Neuronal stem cell (in vitro differentiated cells): ENCODE results near the gene MFN1.
A peak's percentile ranks its signal among the peaks of the same experiment; 100 is the strongest.

Experiments used
- DNase-seq: peaks from one replicate; pipeline ENCODE4 v3.0.0-alpha.2; 2013; ENCODE audit warnings: low spot score
- H2AFZ ChIP-seq: one replicate; pipeline ENCODE4 v1.6.1; 2013; ENCODE audit warnings: mild to moderate bottlenecking, low read length, inconsistent platforms
- H2AK5ac ChIP-seq: 2 replicates; pipeline ENCODE4 v1.6.1; 2013; ENCODE audit warnings: low read depth, mild to moderate bottlenecking, inconsistent platforms, low read length, moderate library complexity, mixed read lengths
- H2BK120ac ChIP-seq: 2 replicates; pipeline ENCODE4 v1.6.1; 2013; ENCODE audit warnings: low read depth, mild to moderate bottlenecking, inconsistent platforms, low read length, moderate library complexity, mixed read lengths
- H2BK12ac ChIP-seq: one replicate; pipeline ENCODE4 v1.6.1; 2013; ENCODE audit warnings: low read length, inconsistent platforms
- H2BK15ac ChIP-seq: 2 replicates; pipeline ENCODE4 v1.6.1; 2013; ENCODE audit warnings: mild to moderate bottlenecking, low read length, inconsistent platforms, mixed read lengths
- H2BK5ac ChIP-seq: one replicate; pipeline ENCODE4 v1.6.1; 2013; ENCODE audit warnings: inconsistent platforms, mild to moderate bottlenecking, low read length, moderate library complexity
- H3K14ac ChIP-seq: one replicate; pipeline ENCODE4 v1.6.1; 2013; ENCODE audit warnings: low read length, inconsistent platforms
- H3K18ac ChIP-seq: 2 replicates; pipeline ENCODE4 v1.6.1; 2013; ENCODE audit warnings: low read length, inconsistent platforms
- H3K23ac ChIP-seq: 2 replicates; pipeline ENCODE4 v1.6.1; 2013; ENCODE audit warnings: low read depth, mild to moderate bottlenecking, mixed read lengths, low read length, inconsistent platforms; ENCODE audit not compliant: poor library complexity
- H3K27ac ChIP-seq: replicated peaks from 3 replicates; pipeline ENCODE4 v1.5.1; 2013; ENCODE audit warnings: low read length, inconsistent platforms
- H3K27me3 ChIP-seq, 3 experiments: 2 replicates each; pipeline ENCODE4 v1.6.1; 2013; ENCODE audit warnings: low read length in 3 of 3, mild to moderate bottlenecking in 2 of 3, inconsistent platforms in 1 of 3, low read depth in 1 of 3, mixed read lengths in 1 of 3, moderate library complexity in 1 of 3; ENCODE audit not compliant: control insufficient read depth in 3 of 3, insufficient read depth in 3 of 3
- H3K36me3 ChIP-seq, 2 donors: replicated peaks in 1 of 2; 2 replicates each; pipeline ENCODE4 v1.6.1; 2013; ENCODE audit warnings: low read length in 2 of 2; ENCODE audit not compliant: control insufficient read depth in 2 of 2, insufficient read depth in 2 of 2
- H3K4ac ChIP-seq: 2 replicates; pipeline ENCODE4 v1.6.1; 2013; ENCODE audit warnings: inconsistent platforms, mild to moderate bottlenecking, low read length, moderate library complexity
- H3K4me1 ChIP-seq, 2 donors: 1 replicate in 1 of 2; 2 replicates in 1 of 2; pipeline ENCODE4 v1.6.1; 2013; ENCODE audit warnings: low read length in 2 of 2, low read depth in 1 of 2; ENCODE audit not compliant: control insufficient read depth in 2 of 2, insufficient read depth in 1 of 2
- H3K4me2 ChIP-seq: one replicate; pipeline ENCODE4 v1.6.1; 2013; ENCODE audit warnings: mild to moderate bottlenecking, low read length, inconsistent platforms; ENCODE audit not compliant: insufficient read depth, poor library complexity, severe bottlenecking
- H3K4me3 ChIP-seq, 2 donors: 2 replicates each; pipeline ENCODE4 v1.5.1; 2013; ENCODE audit warnings: low read length in 2 of 2, mild to moderate bottlenecking in 2 of 2, inconsistent platforms in 1 of 2, moderate library complexity in 1 of 2
- H3K79me1 ChIP-seq: one replicate; pipeline ENCODE4 v1.6.1; 2013; ENCODE audit warnings: low read depth, mild to moderate bottlenecking, inconsistent platforms, low read length, moderate library complexity
- H3K9ac ChIP-seq: one replicate; pipeline ENCODE4 v1.6.1; 2013; ENCODE audit warnings: mild to moderate bottlenecking, low read depth, low read length, inconsistent platforms; ENCODE audit not compliant: poor library complexity
- H3K9me3 ChIP-seq, 2 donors: replicated peaks in 1 of 2; 2 replicates each; pipeline versions ENCODE3 to v1.6.1; 2013; ENCODE audit warnings: low read length in 2 of 2, mild to moderate bottlenecking in 2 of 2, inconsistent platforms in 1 of 2, low read depth in 1 of 2, mixed read lengths in 1 of 2, moderate library complexity in 1 of 2; ENCODE audit not compliant: control insufficient read depth in 2 of 2, insufficient read depth in 1 of 2
- H4K8ac ChIP-seq: one replicate; pipeline ENCODE4 v1.6.1; 2013; ENCODE audit warnings: low read depth, mild to moderate bottlenecking, inconsistent platforms, low read length, moderate library complexity
- H4K91ac ChIP-seq: one replicate; pipeline ENCODE4 v1.6.1; 2013; ENCODE audit warnings: low read length, low read depth, mild to moderate bottlenecking, inconsistent platforms; ENCODE audit not compliant: poor library complexity
- WGBS, 2 donors: extraction: QIAGEN DNeasy Blood & Tissue Kit; methylation state at CpG; one replicate each; pipeline ENCODE4 v1.1.7; 2013; ENCODE audit warnings: missing lambda C conversion rate in 2 of 2, mixed read lengths in 1 of 2; ENCODE audit not compliant: insufficient read length in 2 of 2, insufficient replicate concordance in 1 of 2; ENCODE audit errors: extremely low coverage in 2 of 2; 5-methylcytosine and 5-hydroxymethylcytosine counted together

Gene MFN1

DNA sequence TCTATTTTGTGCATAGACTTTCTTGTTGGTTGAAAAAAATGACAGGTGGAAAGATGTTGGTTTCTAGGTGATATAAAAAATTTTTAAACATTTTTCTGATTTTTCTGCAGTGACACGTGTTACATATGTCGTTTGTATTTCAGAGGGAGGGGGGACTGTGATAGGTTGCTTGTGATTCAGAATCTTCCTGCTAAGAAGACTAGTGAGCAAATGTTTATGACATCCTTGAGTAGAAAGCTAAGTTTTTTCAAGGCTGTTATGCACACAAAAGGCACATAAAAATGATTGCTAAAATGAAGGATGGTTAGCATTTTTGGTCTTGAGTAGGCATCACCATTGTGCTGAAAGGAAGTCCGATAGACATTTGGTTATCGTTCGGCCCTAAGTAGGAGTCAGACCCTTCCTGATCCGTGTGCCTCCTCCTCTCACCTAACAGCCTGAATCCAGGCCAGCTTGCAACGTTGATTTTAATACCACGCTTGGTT is 23.2 kb upstream of the MFN1 start:
- H2BK12ac ChIP-seq = no peak overlapping the region
- peaks cover 2 to 3% of the 10 kb centered on the region in 2 donors for H3K4me1 ChIP-seq
- no peak overlapping the region for H2BK5ac ChIP-seq
- H3K23ac ChIP-seq = no peak overlapping the region
- H4K91ac ChIP-seq = no peak overlapping the region
- H3K79me1 ChIP-seq = no peaks in the 10 kb centered on the region
- no peak overlapping the region for H2AK5ac ChIP-seq
- H3K4me2 ChIP-seq = peak overlapping the region; percentile 12
- H2BK15ac ChIP-seq = no peak overlapping the region
- H3K27me3 ChIP-seq = peaks cover 0 to 9% (median 0%) of the 10 kb centered on the region in 3 experiments
- H3K14ac ChIP-seq = no peak overlapping the region
- H3K9me3 ChIP-seq = no peaks in the 10 kb centered on the region
- WGBS, 2 donors = no CpG with 5 or more reads among the region's 8 CpGs
- no peak overlapping the region for H3K4ac ChIP-seq
- H3K18ac ChIP-seq = no peak overlapping the region
- no peak overlapping the region for H2BK120ac ChIP-seq
- H3K36me3 ChIP-seq = peaks cover 4 to 41% of the 10 kb centered on the region in 2 donors
- H3K4me3 ChIP-seq = peak overlapping the region in 1 of 2 donors; percentile 93
- H2AFZ ChIP-seq = no peak overlapping the region
- DNase-seq = no peak
- no peak overlapping the region for H3K9ac ChIP-seq
- no peak overlapping the region for H4K8ac ChIP-seq
- no peak overlapping the region for H3K27ac ChIP-seq

DNA sequence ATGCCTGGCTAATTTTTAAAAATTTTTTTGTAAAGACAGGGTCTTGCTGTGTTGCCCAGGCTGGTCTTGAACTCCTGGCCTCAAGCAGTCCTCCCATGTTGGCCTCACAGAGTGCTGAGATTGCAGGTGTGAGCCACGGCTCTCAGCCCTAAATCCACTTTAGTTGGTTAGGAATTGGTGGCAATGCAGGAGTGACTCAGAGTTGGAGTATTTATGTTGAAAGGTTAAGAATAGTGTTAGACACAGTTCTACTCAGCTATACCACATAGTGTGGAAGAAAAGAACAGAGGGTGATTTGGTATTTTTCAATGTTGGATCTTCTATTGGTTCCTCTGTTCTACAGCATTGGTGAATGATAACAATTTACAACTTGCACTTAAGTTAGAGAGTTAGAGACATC is 17.1 kb upstream of the MFN1 start:
- Histone ChIP-seq H3K4ac (no peak overlapping the region), H4K91ac (no peak overlapping the region), H3K4me2 (no peak overlapping the region), H3K9ac (no peak overlapping the region), H2BK12ac (no peak overlapping the region), H2BK15ac (no peak overlapping the region), H2BK120ac (no peak overlapping the region), H3K36me3 (peaks cover 29 to 96% of the 10 kb centered on the region in 2 donors), H3K4me1 (no peaks in the 10 kb centered on the region), H3K23ac (no peak overlapping the region), H3K79me1 (no peaks in the 10 kb centered on the region), H3K27ac (no peak overlapping the region), H4K8ac (no peak overlapping the region), H2AFZ (no peak overlapping the region), H3K14ac (no peak overlapping the region), H3K27me3 (no peaks in the 10 kb centered on the region), H3K9me3 (no peaks in the 10 kb centered on the region), H3K4me3 (no peak overlapping the region), H3K18ac (no peak overlapping the region), H2BK5ac (no peak overlapping the region), H2AK5ac (no peak overlapping the region)
- WGBS, 2 donors = no CpG with 5 or more reads among the region's 1 CpG
- DNase-seq = no peak

DNA sequence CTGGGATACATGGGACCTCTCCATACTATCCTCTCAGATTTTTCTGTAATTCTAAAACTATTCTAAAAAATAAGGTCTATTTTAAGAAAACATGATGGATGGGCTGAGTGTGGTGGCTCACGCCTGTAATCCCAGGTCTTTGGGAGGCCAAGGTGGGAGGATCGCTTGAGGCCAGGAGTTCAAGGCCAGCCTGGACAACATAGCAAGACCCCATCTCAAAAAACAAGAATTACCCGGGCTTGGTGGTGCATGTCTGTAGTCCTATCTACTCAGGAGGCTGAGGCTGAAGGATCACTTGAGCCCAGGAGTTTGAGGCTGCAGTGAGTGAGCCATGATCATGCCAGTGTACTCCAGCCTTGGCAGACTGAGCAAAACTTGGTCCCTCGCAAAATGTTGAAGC is 15.3 kb upstream of the MFN1 start:
- Histone ChIP-seq H3K14ac (no peak overlapping the region), H3K4ac (no peak overlapping the region), H3K27ac (no peak overlapping the region), H3K4me2 (no peak overlapping the region), H3K9me3 (peaks cover 0 to 5% of the 10 kb centered on the region in 2 donors), H2AFZ (no peak overlapping the region), H3K36me3 (peaks cover 29 to 98% of the 10 kb centered on the region in 2 donors), H3K27me3 (no peaks in the 10 kb centered on the region), H2BK5ac (no peak overlapping the region), H3K23ac (no peak overlapping the region), H4K8ac (no peak overlapping the region), H2BK120ac (no peak overlapping the region), H3K18ac (no peak overlapping the region), H3K79me1 (no peaks in the 10 kb centered on the region), H3K9ac (no peak overlapping the region), H2AK5ac (no peak overlapping the region), H2BK15ac (no peak overlapping the region), H3K4me3 (no peak overlapping the region), H3K4me1 (no peaks in the 10 kb centered on the region), H2BK12ac (no peak overlapping the region), H4K91ac (no peak overlapping the region)
- WGBS, 2 donors = no CpG with 5 or more reads among the region's 4 CpGs
- DNase-seq = no peak

GRCh38 chr3:179333084-179333483 is 14.4 kb upstream of the MFN1 start:
- DNase-seq = no peak
- peaks cover 0 to 5% of the 10 kb centered on the region in 2 donors for H3K9me3 ChIP-seq
- H2BK12ac ChIP-seq = no peak overlapping the region
- H3K4me2 ChIP-seq = no peak overlapping the region
- H3K4me3 ChIP-seq = no peak overlapping the region
- H3K4ac ChIP-seq = no peak overlapping the region
- no peak overlapping the region for H2BK15ac ChIP-seq
- no CpG with 5 or more reads among the region's 2 CpGs for WGBS, 2 donors
- no peak overlapping the region for H3K23ac ChIP-seq
- no peak overlapping the region for H2BK5ac ChIP-seq
- H3K9ac ChIP-seq = no peak overlapping the region
- no peaks in the 10 kb centered on the region for H3K4me1 ChIP-seq
- H4K8ac ChIP-seq = no peak overlapping the region
- no peak overlapping the region for H2BK120ac ChIP-seq
- no peak overlapping the region for H2AFZ ChIP-seq
- no peak overlapping the region for H4K91ac ChIP-seq
- no peak overlapping the region for H3K27ac ChIP-seq
- no peak overlapping the region for H3K14ac ChIP-seq
- H3K18ac ChIP-seq = no peak overlapping the region
- H3K36me3 ChIP-seq = peaks cover 29 to 93% of the 10 kb centered on the region in 2 donors
- no peaks in the 10 kb centered on the region for H3K27me3 ChIP-seq
- H2AK5ac ChIP-seq = no peak overlapping the region
- no peaks in the 10 kb centered on the region for H3K79me1 ChIP-seq
